HG03469 (cell line): Measurements from ENCODE around the gene FXYD4.

ENCODE experiments used
- ATAC-seq: cut with Tn5 transposase; IDR thresholded peaks from one replicate; pipeline ENCODE4 v1.9.1; 2021; ENCODE audit warnings: mild to moderate bottlenecking, moderate library complexity, moderate number of reproducible peaks; ENCODE audit not compliant: unreplicated experiment

FXYD4 gene

DNA sequence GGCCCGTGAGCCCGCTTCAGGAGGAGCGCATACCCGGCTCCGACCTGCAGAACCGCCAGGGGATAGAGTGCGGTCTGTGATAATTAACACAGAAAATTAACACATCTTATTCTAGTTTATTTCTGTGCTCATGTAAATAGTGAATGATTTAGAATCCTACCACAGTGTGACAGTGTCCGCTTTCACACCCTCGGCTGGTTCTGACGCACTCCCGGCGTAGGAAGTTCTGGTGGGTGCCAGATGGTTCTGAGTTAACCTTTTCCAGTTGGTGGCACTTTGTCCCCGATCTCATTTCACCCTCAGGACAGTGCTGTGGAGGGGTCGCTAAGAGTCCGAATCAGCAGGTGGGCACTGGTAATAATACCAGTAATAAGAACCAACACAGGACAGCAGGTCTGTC is 28.3 kb upstream of the FXYD4 start:
- ATAC-seq = no peak

DNA sequence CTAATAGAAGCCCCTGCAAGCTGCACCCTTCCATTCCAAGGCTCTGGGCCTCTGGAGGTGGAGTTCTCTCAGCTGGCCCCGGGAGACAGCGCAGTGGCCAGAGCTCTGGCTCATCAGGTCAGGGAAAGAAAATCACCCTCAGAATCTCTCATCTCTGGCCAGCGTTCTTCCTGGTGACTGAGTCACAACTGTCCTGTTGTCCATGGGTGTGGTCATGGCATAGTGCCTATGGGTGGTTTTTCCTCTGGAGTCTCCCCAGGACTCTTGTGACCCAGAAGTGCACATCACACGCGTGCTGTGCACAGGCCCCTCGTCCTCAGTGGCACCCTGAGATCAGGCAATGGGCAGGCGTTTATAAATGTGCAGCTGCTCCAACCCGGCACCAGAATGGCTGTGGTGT is 27.4 kb upstream of the FXYD4 start:
- no peak for ATAC-seq

DNA sequence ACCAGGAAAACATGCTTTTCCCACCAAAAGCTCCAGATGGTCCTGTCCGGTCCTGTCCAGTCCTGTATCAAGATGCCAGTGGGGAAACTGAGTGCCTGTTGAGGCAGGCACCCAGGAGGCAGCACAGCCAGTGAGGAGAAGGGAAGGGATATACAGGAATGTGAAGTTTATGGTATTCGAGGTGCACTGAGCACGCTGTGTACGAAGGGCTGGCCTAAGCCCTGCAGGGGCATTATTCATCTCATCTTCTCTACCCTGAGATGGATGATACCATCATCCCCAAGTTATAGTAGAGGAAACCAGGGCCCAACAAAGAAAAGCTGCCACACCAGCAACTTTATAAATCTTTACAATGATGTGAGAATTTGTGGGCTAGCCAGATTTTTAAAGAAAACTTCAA is 23.4 kb upstream of the FXYD4 start:
- peak; percentile 7 for ATAC-seq

DNA sequence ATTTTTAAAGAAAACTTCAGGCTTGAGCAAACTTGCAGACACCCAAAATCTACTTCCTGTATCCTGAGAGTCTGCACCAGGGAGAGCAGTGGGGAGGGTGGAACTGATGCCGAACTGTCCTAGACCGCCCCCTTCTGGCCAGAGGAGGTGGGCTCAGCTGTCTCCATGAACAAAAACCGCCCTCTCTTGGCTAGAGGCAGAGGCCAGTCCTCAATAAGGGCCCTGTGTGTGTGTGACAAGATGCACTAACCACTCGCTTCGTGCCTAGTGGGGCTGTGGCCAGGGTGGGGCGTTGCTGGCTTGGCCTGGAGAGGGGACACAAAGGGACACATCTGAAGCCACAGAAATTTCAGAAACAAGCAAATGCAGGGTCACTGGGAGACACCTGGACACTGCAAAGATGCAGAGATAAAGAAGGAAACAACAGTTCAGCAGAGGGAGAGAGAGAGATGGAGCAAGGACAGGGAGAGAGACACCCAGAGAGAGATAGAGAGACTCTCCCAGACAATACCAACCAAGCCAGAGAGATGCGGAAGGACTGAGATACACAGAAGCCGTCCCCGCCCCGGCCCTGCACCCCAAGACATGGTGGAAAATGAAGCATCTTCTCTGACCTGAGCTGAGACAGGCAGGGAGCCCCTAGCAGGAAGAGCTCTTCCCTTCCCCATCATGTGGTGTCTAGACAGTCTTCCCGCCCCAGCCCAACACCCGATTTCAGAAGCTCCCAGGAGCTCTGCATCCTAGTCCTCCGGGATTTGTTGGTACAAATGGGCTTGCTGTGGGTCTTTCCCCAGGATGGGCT is 22.7 kb upstream of the FXYD4 start:
- ATAC-seq = peak; percentile 97

DNA sequence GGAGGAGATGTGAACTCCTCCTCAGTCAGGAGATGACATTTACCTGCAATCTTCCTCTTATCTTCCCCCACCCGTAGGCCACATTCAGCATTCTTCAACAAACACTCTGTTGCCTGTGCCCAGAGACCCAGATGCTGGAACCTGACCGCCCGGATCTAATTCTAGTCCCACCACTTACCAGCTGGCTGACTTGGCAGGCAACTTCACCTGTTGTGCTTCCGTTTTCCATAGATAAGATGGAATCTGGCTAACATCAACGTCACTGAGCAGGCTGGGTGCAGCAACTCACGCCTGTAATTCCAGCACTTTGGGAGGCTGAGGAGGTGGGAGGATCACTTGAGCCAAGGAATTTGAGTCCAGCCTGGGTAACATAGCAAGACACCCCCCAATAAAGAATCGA is 21.3 kb upstream of the FXYD4 start:
- no peak for ATAC-seq

DNA sequence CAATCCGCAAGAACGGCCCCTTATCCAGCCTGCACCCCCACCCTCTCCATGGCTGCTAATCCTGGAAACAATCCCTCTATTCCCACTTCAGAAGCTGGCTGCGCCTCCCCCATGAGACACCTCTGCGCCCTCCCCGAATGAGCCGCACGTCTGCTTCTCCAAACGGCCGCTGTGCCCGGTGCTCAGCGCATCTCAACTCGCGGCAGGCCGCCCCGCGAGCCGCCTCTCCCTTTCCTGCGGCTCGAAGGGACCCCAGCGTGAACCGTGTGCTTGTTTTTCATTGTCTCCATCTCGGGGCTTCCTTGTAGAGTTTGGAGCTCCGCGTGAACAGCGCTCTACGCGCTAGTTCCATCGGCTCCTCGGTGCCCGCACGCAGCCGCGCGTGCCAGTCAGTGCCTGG is 20.8 kb upstream of the FXYD4 start:
- ATAC-seq = no peak

DNA sequence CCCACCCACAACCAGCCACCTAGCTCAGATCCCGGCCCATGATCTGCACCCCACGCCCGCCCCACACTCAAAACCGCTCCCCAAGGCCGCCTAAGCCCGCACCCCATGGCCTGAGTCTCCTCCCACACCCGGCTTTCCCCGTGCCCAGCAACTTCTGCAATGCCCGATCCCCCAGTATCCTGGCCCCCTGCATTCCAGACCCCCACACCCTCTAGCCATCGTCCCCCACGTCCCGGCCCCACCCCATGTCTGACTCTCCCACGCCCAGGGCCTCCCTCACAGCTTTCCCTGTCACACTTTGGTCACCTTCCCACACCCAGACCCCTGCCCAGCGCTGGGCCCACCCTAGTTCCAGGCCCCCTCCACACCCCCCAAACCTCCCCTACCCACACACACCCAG is 20.1 kb upstream of the FXYD4 start:
- ATAC-seq = no peak

DNA sequence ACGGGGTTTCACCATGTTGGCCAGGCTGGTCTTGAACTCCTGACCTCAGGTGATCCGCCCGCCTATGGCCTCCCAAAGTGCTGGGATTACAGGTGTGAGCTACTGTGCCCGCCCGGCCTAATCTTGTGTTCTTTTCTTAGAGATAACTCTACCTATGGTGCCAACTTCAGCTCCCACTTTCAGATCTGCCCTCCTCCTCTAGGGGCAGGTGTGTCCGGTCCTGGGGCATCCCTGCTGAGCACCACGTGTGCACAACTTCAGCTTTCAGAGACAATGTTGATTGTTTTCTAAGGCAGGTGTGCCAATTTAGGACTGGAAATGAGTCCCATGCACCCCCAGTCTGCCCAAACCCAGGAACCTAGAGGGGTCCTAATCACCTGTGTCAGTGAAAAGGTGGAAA is 18.5 kb upstream of the FXYD4 start:
- ATAC-seq = no peak

DNA sequence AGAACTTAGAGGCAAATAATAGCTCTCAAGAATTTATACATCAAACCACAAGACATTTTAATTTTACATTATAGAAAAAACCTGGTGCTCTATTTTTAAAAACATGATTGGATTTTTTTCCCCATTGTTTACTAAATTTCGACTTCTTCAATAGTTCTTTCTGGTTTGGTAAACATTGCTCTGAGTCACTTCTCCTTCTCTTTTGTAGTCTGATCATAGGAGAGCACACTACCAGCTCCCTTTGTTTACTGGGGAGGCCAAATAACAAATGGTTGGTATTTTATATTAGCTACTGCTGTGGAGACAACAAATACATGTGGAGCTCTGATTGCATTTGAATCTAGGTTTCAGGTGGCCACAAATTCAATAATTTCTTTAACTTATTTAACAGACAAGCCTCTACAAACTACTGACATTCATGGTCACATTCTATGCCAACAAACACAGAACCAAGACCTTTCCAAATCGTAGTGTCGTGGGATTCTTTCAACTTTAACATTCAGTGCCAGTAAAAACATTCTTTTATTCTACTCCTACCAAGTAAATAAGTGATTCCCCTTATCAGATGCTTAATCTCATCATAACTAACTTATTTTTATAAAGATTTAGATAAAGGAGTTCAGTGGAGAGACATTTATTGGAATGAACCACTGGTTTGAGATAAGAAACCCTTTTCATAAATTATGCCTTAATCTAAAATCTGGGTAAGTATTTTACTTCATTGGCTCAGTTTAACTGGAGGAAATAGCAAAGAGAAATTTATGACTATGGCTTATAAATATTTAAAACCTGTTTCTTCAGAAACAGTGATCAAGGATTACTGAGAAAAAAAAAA is 17.7 kb upstream of the FXYD4 start:
- no peak for ATAC-seq

DNA sequence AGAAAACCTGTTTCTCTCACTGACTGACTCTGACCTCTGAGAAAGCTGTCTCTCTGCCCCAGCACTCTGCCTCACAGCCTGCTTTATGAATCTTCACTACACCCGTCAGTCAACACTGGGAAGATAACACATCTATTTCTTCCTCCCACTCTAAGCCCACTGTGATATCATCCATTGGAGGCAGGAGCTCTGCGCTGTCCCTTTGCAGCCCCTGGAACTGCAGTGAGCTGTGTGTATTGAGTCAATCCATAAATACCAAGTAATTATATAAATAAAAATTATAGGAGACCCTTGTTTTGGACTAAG is 17.2 kb upstream of the FXYD4 start:
- ATAC-seq = no peak

DNA sequence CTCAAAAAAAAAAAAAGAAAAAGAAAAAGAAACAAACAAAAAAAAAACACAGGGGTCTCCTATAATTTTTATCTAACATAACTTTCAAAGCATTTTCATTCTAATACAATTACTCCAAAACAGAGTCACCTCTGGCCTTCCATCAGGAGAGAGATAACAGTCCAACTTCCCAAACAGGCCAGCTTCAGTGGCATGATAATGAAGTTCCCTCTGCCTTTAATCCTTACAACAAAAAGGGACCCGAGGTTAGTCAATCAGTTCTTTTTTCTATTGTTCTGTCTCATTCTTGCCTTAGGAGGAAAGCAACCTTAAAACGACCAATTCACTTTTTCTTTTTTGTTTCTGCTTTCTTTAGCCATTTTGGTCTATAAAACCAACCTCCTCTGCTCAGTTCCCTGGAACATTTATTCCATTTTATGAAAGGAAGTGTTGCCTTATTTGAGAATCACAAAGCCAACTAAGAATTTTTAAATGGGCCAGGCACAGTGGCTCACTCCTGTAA is 16.5 kb upstream of the FXYD4 start:
- ATAC-seq = no peak

DNA sequence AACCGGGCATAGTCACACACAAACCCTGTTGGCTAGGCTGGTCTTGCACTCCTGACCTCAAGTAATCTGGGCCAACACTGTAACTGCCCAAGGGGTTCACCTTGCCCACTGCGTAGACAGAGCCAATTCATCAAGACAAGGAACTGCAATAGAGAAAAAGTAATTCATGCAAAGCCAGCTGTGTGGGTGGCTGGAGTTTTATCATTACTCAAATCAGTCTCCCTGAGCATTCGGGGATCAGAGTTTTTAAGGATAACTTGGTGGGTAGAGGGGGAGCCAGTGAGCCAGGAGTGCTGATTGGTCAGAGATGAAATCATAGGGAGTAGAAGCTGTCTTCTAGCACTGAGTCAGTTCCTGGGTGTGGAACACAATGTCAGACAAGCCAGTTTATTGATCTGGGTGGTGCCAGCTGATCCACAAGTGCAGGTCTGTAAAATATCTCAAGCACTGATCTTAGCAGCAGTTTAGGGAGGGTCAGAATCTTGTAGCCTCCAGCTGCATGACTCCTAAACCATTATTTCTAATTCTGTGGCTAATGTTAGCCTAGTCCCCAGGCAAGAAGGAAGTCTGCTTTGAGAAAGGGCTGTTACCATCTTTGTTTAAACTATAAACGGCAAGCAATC is 15.6 kb upstream of the FXYD4 start:
- no peak for ATAC-seq

DNA sequence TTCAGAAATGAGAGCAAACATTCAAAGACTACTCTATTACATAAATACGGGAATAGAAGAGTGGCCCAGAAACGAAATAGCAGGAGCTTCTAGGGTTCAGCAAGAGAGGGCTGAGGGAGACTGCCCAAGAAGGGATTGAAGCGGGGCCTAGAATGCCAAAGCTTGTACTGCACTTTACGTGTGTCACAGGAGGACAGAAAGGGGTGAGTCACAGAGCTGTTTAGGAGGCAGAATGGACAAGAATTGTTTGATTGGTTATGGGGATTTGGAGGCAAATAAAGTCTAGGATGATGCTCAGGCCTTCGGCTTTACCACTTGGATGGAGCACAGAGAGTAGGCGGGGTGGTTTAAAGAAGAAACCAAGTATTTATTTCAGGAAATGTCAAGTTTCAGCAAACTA is 11.3 kb upstream of the FXYD4 start:
- no peak for ATAC-seq

DNA sequence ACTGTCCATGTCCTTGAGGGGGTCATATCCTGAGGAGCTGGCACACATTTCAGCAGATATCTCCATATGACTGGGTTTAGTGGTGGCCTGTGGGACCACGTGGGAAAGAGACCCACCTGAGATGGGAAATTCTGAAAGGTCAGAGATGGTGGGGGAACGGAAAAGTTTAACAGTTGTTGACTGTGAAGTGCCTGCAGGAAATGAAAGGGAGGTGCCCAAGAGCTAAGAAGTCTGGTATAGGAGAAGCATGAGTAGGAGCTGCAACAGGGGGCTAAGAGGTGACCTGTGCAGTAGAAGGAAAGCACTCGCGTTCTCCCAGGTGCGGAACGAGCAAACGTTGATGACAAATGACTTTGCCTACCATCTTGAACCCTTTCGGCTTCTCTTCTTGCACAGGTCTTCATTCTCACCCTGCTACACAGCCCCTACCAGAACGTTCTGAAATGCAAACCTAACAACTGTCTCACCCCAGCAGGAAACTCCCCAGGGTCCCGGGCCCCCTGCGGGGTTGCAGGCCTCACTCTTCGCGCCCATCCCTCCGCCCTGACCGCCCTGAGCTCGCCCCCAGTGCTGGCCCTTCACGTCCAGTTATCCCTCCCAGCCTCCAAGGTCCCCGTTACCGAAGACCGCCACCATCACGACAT is 9.8 kb upstream of the FXYD4 start:
- ATAC-seq = no peak

DNA sequence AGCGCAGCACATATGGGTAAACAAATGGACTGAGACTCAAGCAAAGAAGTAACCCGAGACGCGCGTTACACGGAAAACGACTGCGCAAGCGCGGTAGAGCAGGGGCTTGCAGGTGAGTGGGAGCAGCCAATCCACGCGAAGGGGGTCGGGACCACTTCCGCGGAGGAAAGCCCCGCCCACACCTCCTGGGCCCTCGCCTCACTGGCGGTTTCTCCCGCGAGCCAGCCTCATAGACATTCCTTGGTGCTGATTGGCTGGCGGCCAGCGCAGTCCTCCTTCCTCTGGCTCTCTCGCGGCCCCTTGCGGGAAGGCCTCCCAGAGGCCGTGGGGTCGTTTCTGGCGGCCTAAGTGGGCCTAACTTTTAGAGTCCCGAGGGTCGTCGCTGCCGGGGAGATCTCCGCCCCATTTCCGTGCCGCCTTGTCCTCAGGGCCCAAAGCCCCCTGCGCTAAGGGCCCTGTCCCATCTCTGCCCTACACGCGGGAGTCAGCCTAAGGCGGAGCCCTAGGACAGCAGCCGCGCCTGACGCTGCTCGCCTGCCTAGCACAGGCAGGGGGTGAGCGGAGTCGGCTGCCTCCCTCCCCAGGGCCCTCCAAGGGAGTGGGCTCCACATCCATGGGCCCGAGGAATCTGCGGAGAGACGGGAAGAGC is 9.1 kb upstream of the FXYD4 start:
- ATAC-seq = peak; percentile 89

DNA sequence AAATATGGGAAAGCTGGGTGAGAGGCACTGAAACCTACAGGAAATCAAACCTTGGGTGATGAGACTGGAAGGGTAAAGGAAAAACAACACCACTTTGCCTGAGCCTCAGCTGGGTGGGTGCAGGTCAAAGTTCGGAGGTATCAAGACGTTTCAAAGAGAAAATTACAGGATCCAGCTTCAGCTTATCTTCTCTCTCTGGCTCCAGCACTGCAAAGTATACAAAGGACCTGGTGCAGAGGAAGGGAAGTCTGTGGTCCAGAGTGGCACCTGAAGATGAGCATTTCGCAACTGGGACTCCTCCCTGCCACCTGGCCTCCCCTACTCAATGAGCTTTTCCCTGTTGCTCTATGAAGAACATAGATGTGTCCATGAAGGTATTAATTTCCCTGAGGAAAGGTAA is 6.4 kb upstream of the FXYD4 start:
- no peak for ATAC-seq

DNA sequence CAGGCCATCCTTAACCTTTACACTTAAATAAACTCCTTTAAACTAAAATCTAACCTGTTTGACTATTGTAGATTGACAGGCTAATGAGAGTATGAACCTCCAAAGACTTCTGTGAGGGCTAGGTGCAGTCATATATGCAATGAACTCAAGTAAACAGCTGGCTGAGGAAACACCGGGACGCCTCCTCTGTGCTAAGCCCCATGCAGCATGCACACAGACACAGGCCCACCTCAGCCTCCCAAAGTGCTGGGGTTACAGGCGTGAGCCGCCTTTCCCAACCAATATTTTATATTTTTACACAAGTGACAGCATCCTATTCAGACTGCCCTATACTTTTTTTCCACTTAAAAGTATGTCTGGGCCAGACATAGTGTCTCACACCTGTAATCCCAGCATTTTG is 1.5 kb upstream of the FXYD4 start:
- no peak for ATAC-seq

DNA sequence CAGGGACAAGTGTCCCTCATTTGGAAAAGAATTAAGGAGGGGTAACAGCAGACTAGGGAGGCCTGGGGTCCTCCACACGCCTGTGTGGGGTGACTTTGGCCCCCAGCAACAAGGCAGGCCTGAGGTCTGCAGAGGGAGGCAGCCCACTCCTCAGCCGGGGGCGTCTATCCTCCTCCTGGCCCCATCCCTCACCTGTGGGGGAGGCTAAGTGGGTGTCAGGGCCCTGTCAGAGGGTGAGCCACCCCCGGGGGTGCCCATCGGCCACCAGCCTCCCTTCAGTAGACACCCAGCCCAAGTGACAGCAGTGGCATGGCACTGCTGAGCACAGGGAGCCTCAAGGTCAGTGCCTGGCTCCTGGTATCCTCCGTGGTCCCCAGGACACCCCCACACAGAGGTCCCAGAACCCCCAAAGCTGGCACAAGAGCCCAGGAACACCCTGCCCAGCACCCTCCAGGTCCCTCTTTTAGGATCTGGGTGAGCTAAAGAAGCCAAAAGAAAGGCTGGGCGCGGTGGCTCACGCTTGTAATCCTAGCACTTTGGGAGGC is 693 bp upstream of the FXYD4 start:
- no peak for ATAC-seq

DNA sequence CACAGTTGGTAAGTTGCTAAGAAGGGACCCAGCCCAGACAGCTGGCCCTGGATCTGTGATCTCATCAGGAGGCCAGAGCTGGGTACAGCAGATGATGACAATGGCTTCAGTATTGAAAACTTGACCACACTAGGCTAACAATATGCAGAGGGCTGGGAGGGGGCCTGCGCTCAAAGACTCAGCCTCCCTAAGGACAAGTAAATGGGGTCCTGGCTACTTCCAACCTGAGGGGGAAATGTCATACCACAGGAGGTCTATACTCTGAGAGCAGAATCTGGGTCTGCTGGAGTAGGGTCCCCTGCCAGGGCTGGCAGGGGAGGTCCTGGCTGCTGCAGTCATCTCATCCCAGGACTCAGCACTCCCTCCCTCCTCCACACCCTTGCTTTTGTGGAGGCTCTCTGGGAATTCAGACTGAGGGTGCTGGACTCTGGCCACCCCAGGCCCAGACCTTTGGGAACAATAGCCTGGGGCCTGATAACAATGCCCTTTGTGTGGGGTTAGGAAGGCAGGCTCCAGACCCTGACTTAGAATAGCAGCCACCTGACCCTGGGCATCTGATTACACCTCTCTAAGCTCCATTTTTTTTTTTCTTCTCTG is 1.4 kb downstream of the FXYD4 start:
- no peak for ATAC-seq

DNA sequence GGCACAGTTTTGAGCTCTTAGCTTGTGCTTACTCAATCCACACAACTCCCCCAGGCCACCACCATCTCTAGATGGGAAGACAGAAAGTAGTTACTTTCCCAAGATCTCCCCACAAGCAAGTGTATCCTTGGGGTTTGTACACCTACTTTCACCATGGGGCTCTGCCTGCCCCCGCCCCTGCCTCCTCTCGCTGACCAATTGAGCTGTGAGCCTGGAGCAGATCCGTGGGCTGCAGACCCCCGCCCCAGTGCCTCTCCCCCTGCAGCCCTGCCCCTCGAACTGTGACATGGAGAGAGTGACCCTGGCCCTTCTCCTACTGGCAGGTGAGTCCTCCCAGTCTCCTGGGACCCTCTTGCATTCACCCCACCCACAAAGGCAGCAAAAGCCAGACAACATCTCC is 2.0 kb downstream of the FXYD4 start:
- ATAC-seq = no peak
